NCI-H187 (cell line): ENCODE measurements around the gene POR.

Experiments used
- DNase-seq, 2 experiments: peaks; one replicate each; lab custom pipeline; 2025; lab: John Stamatoyannopoulos, UW

POR gene

GRCh38 chr7:75955331-75955955, 40.5 kb downstream of the POR start:
- no peak for DNase-seq

- no peak for DNase-seq
These were observed 42.2 kb downstream of the POR start for GRCh38 chr7:75957021-75957736.

GRCh38 chr7:75958802-75959543, 44.0 kb downstream of the POR start:
- no peak for DNase-seq

GRCh38 chr7:75960372-75960771, 45.4 kb downstream of the POR start:
- DNase-seq, result no peak

GRCh38 chr7:75961218-75961617, 46.3 kb downstream of the POR start:
- no peak for DNase-seq

- DNase-seq, result no peak
These were observed 47.8 kb downstream of the POR start for GRCh38 chr7:75962607-75963380.

- DNase-seq, result no peak
These were observed 48.5 kb downstream of the POR start for GRCh38 chr7:75963381-75963995.

GRCh38 chr7:75965617-75966016, 50.7 kb downstream of the POR start:
- no peak for DNase-seq

- peak; percentile 64 to 73 for DNase-seq
These were observed 51.4 kb downstream of the POR start for GRCh38 chr7:75966190-75966961.

GRCh38 chr7:75967055-75967454, 52.1 kb downstream of the POR start:
- no peak for DNase-seq

- DNase-seq, result peak; percentile 50 to 53
These were observed 52.6 kb downstream of the POR start for GRCh38 chr7:75967487-75967997.

GRCh38 chr7:75968012-75968411, 53.1 kb downstream of the POR start:
- no peak for DNase-seq

GRCh38 chr7:75968561-75969001, 53.6 kb downstream of the POR start:
- no peak for DNase-seq

- no peak for DNase-seq
These were observed 54.2 kb downstream of the POR start for GRCh38 chr7:75969182-75969581.

- no peak for DNase-seq
These were observed 54.9 kb downstream of the POR start for GRCh38 chr7:75969704-75970498.

GRCh38 chr7:75971309-75971960, 56.5 kb downstream of the POR start:
- DNase-seq, result no peak

- DNase-seq, result no peak
These were observed 57.2 kb downstream of the POR start for GRCh38 chr7:75971961-75972763.

- DNase-seq, result no peak
These were observed 62.8 kb downstream of the POR start for GRCh38 chr7:75977743-75978142.
